Body of pancreas (tissue), 4 donors: ENCODE measurements around the gene SNX3. TPM values are rescaled to one million over a fixed set of nuclear protein-coding genes. Genes with fewer than 3 reads are reported as not detected.

Experiments
- ATAC-seq: fragments of 150-250 bp; one replicate; pipeline ENCODE4 v1.9.1; 2016
- DNase-seq, 4 donors: peaks; one replicate each; pipeline ENCODE4 v3.0.0-alpha.2; 2019
- H3K27ac ChIP-seq, 4 donors: fragments of 200-600 bp; sonication (generic); 1 replicate in 3 of 4; 2 replicates in 1 of 4; pipeline versions ENCODE4 v1.5.1 to v1.6.1; 2016 to 2019; ENCODE audit warnings: mild to moderate bottlenecking in 1 of 4, mixed read lengths in 1 of 4, moderate library complexity in 1 of 4
- H3K27me3 ChIP-seq, 2 donors: fragments of 200-600 bp; sonication (generic); one replicate each; pipeline ENCODE4 v1.6.0; 2016; ENCODE audit warnings: mild to moderate bottlenecking in 1 of 2
- H3K36me3 ChIP-seq, 2 donors: fragments of 200-600 bp; sonication (generic); replicated peaks in 1 of 2; 2 replicates each; pipeline ENCODE4 v1.5.1; 2016; ENCODE audit warnings: low read depth in 2 of 2; ENCODE audit not compliant: insufficient read depth in 1 of 2
- H3K4me1 ChIP-seq: fragments of 200-600 bp; sonication (generic); one replicate; pipeline ENCODE4 v1.6.0; 2016
- H3K4me3 ChIP-seq, 2 donors: fragments of 200-600 bp; sonication (generic); 1 replicate in 1 of 2; 2 replicates in 1 of 2; pipeline ENCODE4 v1.5.1; 2016 to 2019
- H3K9me3 ChIP-seq, 3 donors: fragments of 200-600 bp; sonication (generic); 1 replicate in 2 of 3; 2 replicates in 1 of 3; pipeline ENCODE4 v1.5.1; 2016
- POLR2A ChIP-seq, 3 donors: fragments of 450-650 bp; IDR thresholded peaks; one replicate each; pipeline ENCODE4 v1.6.1; 2016; ENCODE audit warnings: antibody characterized with exemption in 3 of 3, mild to moderate bottlenecking in 2 of 3
- WGBS, 2 donors: methylation state at CpG; one replicate each; pipeline ENCODE4 v1.1.5; 2017; 5-methylcytosine and 5-hydroxymethylcytosine counted together
- intact Hi-C: fragments of 100-400 bp; cut with DNase I; formaldehyde crosslinking; loops from one replicate; pipeline ENCODE4 v1.15.1; 2023
- small RNA-seq: library from RNA; depleted of rRNA; stranded (forward); fragments of <200 nt; gene quantifications from one replicate; pipeline ENCODE3, GENCODE V24; 2016
- total RNA-seq, 2 donors: library from RNA; depleted of rRNA; stranded (reverse); fragments of >200 nt; gene quantifications; one replicate each; pipeline ENCODE4 v1.1.0, GENCODE V29; 2016
- TF ChIP-seq, protein P1 (sequence below), 7 experiments: fragments of 450-650 bp in 4 of 7; fragments of 200-600 bp in 3 of 7; sonication (generic) in 3 of 7; IDR thresholded peaks; one replicate each; pipeline ENCODE4 v1.5.1; 2016 to 2019; ENCODE audit warnings: antibody characterized with exemption in 7 of 7

SNX3 gene
- total RNA-seq, 2 donors from 2014 or later: 61.6 to 77.0 TPM

DNA sequence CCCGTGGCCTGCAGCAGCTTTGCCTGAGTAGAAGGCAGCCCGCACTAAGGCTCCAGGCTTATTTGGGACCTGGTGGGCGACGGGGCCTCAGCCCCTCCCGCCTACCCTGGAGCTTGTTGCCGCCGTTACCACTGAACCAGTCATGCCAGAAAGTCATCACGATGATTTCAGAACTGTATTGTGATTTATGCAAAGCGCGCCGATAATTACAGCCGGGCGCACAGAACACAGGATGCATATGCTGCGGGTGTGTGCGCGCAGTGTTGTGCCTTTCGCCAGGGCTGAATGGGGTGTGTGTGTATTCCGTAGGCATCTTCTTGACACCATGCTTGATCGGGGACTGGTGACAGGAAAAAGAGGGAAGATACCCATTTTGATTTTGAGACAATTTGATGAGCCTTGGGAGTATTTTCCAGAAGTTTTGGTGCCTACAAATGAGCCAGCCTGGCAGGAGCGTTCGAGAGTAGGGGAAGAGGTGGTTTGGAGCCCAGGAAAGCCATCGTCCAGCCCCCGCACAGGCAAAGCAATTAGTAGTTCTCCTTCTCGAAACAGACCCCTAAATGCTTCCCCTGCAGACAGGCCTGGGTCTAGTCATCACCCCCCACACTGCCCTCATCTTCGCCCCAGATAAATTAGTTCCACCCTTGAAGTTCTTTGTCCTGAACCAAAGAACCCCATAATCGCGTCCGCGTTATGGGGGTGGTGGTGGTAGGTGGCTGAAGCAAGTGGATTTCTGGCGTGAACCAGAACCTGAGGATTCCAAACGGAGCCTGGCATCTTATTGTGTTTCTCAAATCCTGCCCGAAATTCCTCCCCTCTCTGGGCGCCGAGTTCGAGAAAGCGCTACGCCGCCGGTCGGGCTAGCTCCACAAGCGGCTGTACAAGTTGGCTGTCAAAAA, 96.9 kb downstream of the SNX3 start:
- intact Hi-C loops: no loop called here
- ATAC-seq: no peak

GRCh38 chr6:108163267-108163643, 97.6 kb downstream of the SNX3 start:
- WGBS, 2 donors: 2 to 11% methylated on average over 6 of the region's 6 CpGs
- TF ChIP-seq POLR2A (IDR thresholded peaks at IDR 0.05): no peak
- TF ChIP-seq, protein P1, sequence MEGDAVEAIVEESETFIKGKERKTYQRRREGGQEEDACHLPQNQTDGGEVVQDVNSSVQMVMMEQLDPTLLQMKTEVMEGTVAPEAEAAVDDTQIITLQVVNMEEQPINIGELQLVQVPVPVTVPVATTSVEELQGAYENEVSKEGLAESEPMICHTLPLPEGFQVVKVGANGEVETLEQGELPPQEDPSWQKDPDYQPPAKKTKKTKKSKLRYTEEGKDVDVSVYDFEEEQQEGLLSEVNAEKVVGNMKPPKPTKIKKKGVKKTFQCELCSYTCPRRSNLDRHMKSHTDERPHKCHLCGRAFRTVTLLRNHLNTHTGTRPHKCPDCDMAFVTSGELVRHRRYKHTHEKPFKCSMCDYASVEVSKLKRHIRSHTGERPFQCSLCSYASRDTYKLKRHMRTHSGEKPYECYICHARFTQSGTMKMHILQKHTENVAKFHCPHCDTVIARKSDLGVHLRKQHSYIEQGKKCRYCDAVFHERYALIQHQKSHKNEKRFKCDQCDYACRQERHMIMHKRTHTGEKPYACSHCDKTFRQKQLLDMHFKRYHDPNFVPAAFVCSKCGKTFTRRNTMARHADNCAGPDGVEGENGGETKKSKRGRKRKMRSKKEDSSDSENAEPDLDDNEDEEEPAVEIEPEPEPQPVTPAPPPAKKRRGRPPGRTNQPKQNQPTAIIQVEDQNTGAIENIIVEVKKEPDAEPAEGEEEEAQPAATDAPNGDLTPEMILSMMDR (IDR thresholded peaks at IDR 0.05): peak in 1 of 7 experiments; percentile 5
- H3K4me1 ChIP-seq: peaks cover 33% of the 10 kb centered on the region
- ATAC-seq (no peak), DNase-seq (no peak)
- H3K36me3 ChIP-seq: no peaks in the 10 kb centered on the region
- intact Hi-C loops: no loop called here
- H3K4me3 ChIP-seq: no peak overlapping the region
- no peak overlapping the region for H3K27ac ChIP-seq
- H3K27me3 ChIP-seq: peaks cover 0 to 58% of the 10 kb centered on the region in 2 donors
- H3K9me3 ChIP-seq: no peaks in the 10 kb centered on the region

More for the DNA sequence above, 96.9 kb downstream of the SNX3 start:
- TF ChIP-seq, protein P1 (IDR thresholded peaks at IDR 0.05): no peak
- no peak for TF ChIP-seq POLR2A (IDR thresholded peaks at IDR 0.05)
- Histone ChIP-seq H3K36me3 (no peaks in the 10 kb centered on the region), H3K27ac (no peak overlapping the region), H3K4me3 (no peak overlapping the region), H3K27me3 (peaks cover 0 to 62% of the 10 kb centered on the region in 2 donors), H3K4me1 (peaks cover 38% of the 10 kb centered on the region), H3K9me3 (no peaks in the 10 kb centered on the region)
- DNase-seq: no peak
- WGBS, 2 donors: 7 to 9% methylated on average over 25 to 41 of the region's 41 CpGs

DNA sequence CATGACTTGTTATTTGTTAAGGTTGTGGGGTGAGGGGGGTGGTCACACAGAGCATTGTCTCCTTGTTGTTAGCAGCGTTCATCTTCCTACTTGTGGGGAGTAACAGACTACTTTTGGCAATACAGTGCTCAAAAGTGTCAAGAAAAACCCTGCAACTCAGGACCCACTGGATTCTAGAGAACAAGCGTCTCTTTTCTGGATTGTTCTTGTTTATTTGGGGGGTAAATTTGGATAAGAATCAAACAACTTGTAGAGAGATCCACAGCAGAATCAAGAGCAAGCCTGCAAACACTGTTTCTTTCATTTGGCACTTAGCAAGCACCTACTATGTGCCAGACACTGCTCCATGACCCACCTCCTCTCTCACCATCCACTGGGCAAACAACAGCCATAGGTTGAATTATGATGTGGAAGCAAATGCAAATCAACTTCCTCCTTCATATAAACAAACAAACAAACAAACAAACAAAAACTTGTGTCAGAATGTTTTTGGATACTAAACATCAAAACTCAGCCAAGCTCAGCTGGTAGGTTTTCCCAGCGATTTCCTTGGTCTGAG, 99.0 kb downstream of the SNX3 start:
- Histone ChIP-seq H3K36me3 (no peaks in the 10 kb centered on the region), H3K27me3 (peaks cover 0 to 58% of the 10 kb centered on the region in 2 donors), H3K9me3 (no peaks in the 10 kb centered on the region), H3K4me1 (peaks cover 41% of the 10 kb centered on the region), H3K27ac (no peak overlapping the region), H3K4me3 (no peak overlapping the region)
- WGBS, 2 donors: 23 to 25% methylated on average over 3 of the region's 3 CpGs
- DNase-seq: no peak
- ATAC-seq: no peak
- intact Hi-C loops: no loop called here
- TF ChIP-seq, protein P1 (IDR thresholded peaks at IDR 0.05): no peak
- no peak for TF ChIP-seq POLR2A (IDR thresholded peaks at IDR 0.05)

Small RNAs within 50 kb of the gene (small RNA-seq; reads per million reads assigned to genes)
- gene RNA5SP212 (not detected), gene RNU6-1144P (not detected), gene Z98742.2 (not detected)

Other genes starting within 250 kb of the SNX3 start
- gene OSTM1, start 186.3 kb downstream of the SNX3 start, total RNA-seq: 10 to 100 TPM; 26.0 to 35.0 TPM
- not detected for gene NR2E1, start 95.0 kb downstream of the SNX3 start, total RNA-seq
- gene AFG1L, start 34.0 kb upstream of the SNX3 start, total RNA-seq: 1 to 10 TPM; 1.6 to 4.0 TPM